GM19240 (cell line): Measurements from ENCODE around the gene KRT4.
"Not testable (repeated sequence)": the region's sequence is repeated elsewhere in the genome, so short reads cannot be mapped to it uniquely, and the experiment has no call there.

ENCODE experiments used
- DNase-seq: peaks from one replicate; pipeline ENCODE4 v3.0.0; 2011; ENCODE audit warnings: low spot score; ENCODE audit not compliant: insufficient read length

Gene KRT4

DNA sequence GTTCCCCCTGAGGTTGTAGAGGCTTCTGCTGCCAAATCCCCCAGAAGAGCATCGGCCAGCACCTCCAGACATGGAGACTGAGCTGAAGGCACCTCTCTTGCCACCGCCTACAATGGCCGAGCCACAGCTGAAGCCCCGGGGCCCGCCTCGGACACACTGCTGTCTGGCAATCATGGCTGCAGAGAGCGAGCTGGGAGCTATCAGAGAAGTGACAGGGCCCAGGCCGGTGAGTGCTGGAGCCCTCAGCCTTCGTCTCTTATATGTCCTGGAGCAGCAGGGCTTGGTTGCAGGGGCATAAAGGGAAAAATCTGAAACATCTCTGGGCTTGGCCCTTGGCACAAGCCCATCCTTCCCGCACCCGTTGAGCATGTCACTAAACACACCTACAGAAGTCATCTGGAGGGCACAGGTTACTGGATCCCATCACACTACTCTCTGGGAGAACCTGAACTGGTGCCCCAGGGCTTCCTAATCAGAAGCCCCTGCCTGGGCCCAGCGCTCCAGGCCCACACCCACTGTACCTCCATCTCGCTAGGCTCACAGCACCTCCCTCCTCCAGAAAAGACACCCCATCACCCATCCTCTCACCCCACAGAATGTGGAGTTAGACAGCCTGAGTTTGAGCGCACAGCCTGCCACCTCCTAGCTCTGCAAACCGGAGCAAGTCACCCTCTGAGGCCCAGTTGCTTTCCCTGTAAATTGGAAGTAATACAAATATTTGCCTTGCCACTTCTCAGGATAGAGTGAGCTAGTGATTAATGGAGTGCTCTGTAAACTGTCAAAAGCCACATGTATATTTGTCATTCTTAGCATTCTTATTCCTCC lies at the start of gene KRT4:
KRT4 (minus strand) TSS at position 232 of the 825 bp plus-strand sequence; CDS start at position 174, 58 bp downstream.
- DNase-seq = no peak

DNA sequence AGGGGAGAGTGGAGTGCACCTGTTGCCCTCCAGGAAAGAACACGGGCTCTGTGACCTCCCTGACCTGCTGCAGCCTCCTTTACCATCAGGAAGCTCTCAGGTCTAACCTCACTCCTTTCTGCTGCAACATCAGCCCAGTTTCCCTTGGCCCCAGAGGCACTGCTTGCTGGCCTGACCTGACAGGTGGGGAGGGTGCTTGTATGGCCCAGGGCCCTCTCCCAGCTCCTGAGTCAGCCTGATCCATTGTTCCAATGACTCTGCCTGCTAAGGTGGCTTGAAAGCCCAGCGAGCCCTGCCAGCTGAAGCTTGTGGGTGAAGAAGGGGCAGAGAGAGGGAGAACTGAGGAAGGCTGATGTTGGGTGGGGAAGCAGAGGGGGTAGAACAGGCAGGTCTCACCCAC lies 48.1 kb upstream of the KRT4 start:
- DNase-seq = no peak

GRCh38 chr12:52861511-52861910 lies 47.6 kb upstream of the KRT4 start:
- no peak for DNase-seq

GRCh38 chr12:52860102-52860823 lies 46.3 kb upstream of the KRT4 start:
- DNase-seq = no peak

- DNase-seq = no peak
Observed at GRCh38 chr12:52857500-52857899, 43.6 kb upstream of the KRT4 start.

- DNase-seq = no peak
Observed at GRCh38 chr12:52856787-52857186, 42.9 kb upstream of the KRT4 start.

GRCh38 chr12:52856077-52856476 lies 42.2 kb upstream of the KRT4 start:
- not testable (repeated sequence) for DNase-seq

- DNase-seq = no peak
Observed at GRCh38 chr12:52851787-52852186, 37.9 kb upstream of the KRT4 start.

DNA sequence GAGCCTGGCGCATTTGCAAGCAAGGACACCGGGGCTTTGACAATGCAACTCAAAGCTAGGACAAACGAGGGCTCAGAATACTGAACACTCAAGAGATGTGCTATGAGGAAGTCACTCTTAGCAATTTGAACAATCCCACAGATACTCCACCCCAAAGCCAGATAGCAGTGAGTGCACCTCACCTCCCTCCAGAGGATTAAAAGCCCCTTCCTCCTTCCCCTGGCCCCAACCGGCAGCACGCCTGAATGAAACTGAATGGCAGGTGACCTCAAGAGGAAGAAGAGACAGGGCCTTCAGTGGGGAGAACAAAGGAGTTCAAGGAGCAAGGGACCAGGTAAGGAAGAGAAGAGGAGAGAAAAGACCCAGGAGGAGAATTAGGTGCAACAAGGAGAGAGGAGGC lies 36.8 kb upstream of the KRT4 start:
- no peak for DNase-seq

DNA sequence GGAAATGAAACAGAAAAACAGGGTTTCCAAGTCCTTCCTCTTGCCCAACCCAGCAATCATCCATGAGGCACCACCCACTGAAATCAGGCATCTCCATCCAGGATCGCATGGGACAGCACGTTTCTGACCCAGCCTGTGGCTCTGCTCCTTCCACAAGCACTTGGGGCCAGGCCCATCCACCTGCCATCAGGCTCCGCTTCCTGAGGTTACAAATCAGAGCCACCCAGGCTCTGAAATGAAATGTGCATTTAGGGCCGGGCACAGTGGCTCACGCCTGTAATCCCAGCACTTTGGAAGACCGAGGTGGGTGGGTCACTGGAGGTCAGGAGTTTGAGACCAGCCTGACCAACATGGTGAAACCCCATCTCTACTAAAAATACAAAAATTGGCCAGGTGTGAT lies 35.6 kb upstream of the KRT4 start:
- no peak for DNase-seq

- DNase-seq = no peak
Observed at GRCh38 chr12:52848661-52849255, 34.8 kb upstream of the KRT4 start, which contains the start of gene KRT78. Gene KRT78 (minus strand): TSS chr12:52848994. CDS start chr12:52848930, 64 bp downstream.

GRCh38 chr12:52847335-52848102 lies 33.6 kb upstream of the KRT4 start:
- DNase-seq = no peak

DNA sequence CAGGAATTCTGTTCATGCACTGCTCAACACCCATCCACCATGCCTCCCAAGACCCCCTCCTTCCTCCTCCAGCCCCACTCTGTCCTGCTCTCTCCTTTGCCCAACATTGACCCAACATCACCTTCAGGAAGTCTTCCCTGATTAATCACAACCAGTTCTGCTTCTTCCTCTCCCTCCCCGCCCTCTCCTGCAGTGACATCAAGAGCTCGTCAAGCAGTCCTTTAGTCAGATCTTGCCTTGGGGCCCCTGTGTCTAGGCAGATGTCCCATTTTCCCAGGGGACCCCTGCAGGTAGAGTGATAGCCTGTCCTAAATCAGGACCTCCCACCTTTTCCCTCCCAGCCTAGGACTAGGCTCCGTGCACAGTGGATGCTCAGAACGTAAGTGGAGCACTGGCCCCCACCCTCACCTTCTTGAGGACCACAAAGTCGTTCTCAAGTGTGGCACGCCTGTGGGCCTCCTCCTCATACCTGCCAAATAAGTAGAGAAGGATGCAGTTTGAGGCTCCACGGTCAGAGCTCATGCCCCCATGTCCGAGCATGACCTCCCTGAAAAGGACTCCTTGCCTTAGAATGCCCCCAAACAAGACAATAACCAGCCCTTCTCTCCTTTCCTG lies 32.5 kb upstream of the KRT4 start:
- no peak for DNase-seq

DNA sequence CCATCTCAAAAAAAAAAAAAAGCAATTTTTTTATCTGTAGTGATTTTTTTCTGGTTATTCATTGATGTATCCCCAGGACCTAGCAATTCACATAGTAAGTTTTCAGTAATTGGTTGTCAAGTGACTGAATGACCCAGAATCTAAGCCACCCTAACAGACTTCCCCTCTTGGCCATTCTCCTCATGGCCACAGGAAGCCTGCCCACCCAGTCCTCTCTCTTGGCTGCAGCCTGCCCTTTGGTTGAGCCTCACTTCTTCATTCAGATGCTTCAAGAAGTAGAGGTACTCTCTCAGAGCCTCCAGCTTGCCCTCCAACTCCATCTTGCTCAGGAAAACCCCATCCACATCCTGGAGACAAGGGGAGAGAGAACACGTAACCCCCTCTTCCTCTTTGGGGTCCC lies 32.0 kb upstream of the KRT4 start:
- no peak for DNase-seq

- DNase-seq = no peak
Observed at GRCh38 chr12:52844386-52844785, 30.5 kb upstream of the KRT4 start.

DNA sequence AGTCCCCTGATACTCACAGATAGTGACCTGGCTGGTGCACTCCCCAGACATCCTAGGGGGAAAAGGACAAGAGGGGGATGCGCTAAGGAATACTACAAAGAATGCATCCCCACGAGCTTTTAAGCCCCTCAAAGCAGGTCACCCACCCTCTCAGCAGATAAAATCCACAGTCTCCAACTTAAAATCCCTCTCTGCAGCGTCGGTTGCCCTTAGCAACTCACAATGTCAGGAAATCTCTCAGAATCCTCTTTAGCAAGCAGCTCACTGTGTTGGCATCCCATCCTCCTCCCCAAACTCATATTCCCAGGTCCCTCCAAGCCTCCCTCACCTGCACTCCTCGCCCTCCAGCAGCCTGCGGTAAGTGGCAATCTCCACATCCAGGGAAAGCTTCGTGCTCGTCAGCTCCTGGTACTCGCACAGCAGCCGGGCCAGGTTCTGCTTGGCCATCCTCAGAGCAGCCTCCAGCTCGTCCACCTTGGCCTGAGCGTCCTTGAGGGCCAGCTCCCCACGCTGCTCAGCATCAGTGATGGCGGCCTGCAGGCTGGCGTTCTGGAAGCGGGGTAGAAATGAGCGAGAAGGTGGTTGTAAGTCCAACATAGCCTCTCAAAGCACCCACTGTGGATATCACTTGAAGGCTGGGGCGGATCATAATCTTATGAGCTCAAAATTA lies 25.7 kb upstream of the KRT4 start:
- no peak for DNase-seq

- no peak for DNase-seq
Observed at GRCh38 chr12:52838609-52839435, 24.9 kb upstream of the KRT4 start.

DNA sequence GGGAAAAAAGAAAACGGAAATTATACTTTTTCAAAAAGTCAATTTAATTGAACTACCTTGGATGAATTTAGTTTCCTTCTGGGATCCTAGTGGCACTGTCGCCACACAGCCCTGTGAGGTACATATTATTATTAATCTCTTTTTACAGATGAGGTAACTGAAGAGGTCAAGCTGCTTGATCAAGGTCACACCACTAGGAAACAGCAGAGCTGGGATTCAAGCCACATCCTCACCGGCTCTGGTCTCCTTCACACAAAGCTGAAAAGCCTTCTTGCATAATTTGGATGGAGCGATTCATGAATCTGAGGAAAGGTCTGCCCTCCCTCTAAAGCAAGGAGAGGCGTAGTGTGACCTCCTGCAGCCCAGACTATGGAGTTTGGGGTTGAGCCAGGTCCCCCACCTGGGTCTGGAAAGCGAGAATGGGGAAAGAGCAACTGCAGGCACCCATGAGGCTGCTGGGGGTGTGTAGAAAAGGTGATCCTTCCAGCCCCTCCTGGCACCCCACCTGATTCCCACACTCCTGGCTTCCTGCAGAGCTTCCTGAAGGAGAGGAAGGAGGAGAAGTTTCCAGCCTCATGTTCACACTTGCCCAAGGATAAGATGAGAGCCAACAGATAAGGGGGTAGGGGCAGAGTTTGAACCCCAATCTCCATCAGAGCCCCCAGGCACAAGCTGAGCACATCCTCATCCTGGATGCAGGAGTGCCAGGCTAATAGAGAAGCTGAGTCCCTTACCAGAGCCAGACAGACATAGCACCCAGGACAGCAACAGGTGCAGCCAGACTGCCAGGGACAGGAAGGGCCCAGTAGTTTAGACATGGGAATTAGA lies 24.1 kb upstream of the KRT4 start:
- no peak for DNase-seq

DNA sequence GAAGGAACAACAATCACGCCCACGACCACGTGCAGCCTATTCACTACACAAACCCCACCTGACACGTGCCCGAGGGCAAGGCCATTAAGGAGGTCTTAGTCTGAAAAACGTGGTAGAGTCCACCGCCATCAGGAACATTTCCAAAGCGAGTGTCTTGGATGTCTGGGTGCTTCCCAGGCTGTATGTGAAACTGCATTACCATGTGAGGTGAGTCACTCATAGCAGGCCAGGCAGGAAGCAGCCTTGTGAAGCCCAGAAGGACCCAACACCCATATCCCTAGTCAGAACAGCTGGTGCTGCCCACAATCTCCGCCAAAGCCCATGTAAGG lies 23.5 kb upstream of the KRT4 start:
- DNase-seq = no peak
